Activated T-cell treated with anti-CD3 and anti-CD28 coated beads, Interleukin-2, amount 50 U/mL, for 4 hours (primary cell): ENCODE measurements around the gene RBFOX1. TPM values are rescaled to one million over a fixed set of nuclear protein-coding genes. Genes with fewer than 3 reads are reported as not detected.

Experiments used
- ATAC-seq, 2 donors: fragments of 200-7000 bp; cut with Tn5 transposase; one replicate each; pipeline ENCODE4 v1.10.0; 2021
- DNase-seq: peaks from one replicate; pipeline ENCODE4 v3.0.0-alpha.2; 2020
- H3K27me3 Mint-ChIP-seq: one replicate; pipeline ENCODE4 v1.8.0; 2021; ENCODE audit warnings: low read depth, mixed read lengths
- H3K36me3 Mint-ChIP-seq: one replicate; pipeline ENCODE4 v1.8.0; 2022; ENCODE audit warnings: mixed read lengths; ENCODE audit not compliant: insufficient read depth
- H3K4me1 Mint-ChIP-seq: one replicate; pipeline ENCODE4 v1.8.0; 2021; ENCODE audit warnings: low read depth, mixed read lengths
- H3K4me3 Mint-ChIP-seq: one replicate; pipeline ENCODE4 v1.8.0; 2021; ENCODE audit warnings: mild to moderate bottlenecking, moderate library complexity, mixed read lengths
- H3K9me3 Mint-ChIP-seq: one replicate; pipeline ENCODE4 v1.8.0; 2021; ENCODE audit warnings: mixed read lengths
- total RNA-seq, 3 donors: library from RNA; stranded (reverse); gene quantifications; one replicate each; pipeline ENCODE4 v1.2.1, GENCODE V29; 2021

Gene RBFOX1
- total RNA-seq, 3 donors from 2014 or later = not detected

GRCh38 chr16:7343243-7343642, 10.6 kb downstream of the RBFOX1 start:
- ATAC-seq = no peak
- no peak for DNase-seq
- Mint-ChIP-seq H3K27me3 (no peaks in the 10 kb centered on the region), H3K4me1 (no peaks in the 10 kb centered on the region), H3K36me3 (no peaks in the 10 kb centered on the region), H3K4me3 (no peak overlapping the region), H3K9me3 (peaks cover 18% of the 10 kb centered on the region)

GRCh38 chr16:7344830-7345780, 12.5 kb downstream of the RBFOX1 start:
- H3K36me3 Mint-ChIP-seq = no peaks in the 10 kb centered on the region
- no peak for ATAC-seq
- DNase-seq = no peak
- H3K4me3 Mint-ChIP-seq = no peak overlapping the region
- H3K4me1 Mint-ChIP-seq = no peaks in the 10 kb centered on the region
- peaks cover 20% of the 10 kb centered on the region for H3K9me3 Mint-ChIP-seq
- no peaks in the 10 kb centered on the region for H3K27me3 Mint-ChIP-seq

GRCh38 chr16:7350806-7351205, 18.2 kb downstream of the RBFOX1 start:
- Mint-ChIP-seq H3K36me3 (no peaks in the 10 kb centered on the region), H3K9me3 (peaks cover 27% of the 10 kb centered on the region), H3K4me1 (no peaks in the 10 kb centered on the region), H3K27me3 (no peaks in the 10 kb centered on the region), H3K4me3 (no peak overlapping the region)
- DNase-seq = no peak
- ATAC-seq = no peak

- no peaks in the 10 kb centered on the region for H3K27me3 Mint-ChIP-seq
- H3K9me3 Mint-ChIP-seq = peaks cover 29% of the 10 kb centered on the region
- H3K4me1 Mint-ChIP-seq = no peaks in the 10 kb centered on the region
- H3K36me3 Mint-ChIP-seq = no peaks in the 10 kb centered on the region
- no peak overlapping the region for H3K4me3 Mint-ChIP-seq
- DNase-seq (no peak), ATAC-seq (no peak)
Measured at GRCh38 chr16:7351610-7352510, 19.2 kb downstream of the RBFOX1 start.

GRCh38 chr16:7355758-7356157, 23.1 kb downstream of the RBFOX1 start:
- DNase-seq (no peak), ATAC-seq (no peak)
- no peaks in the 10 kb centered on the region for H3K27me3 Mint-ChIP-seq
- peaks cover 15% of the 10 kb centered on the region for H3K9me3 Mint-ChIP-seq
- H3K36me3 Mint-ChIP-seq = no peaks in the 10 kb centered on the region
- H3K4me1 Mint-ChIP-seq = no peaks in the 10 kb centered on the region
- H3K4me3 Mint-ChIP-seq = no peak overlapping the region

GRCh38 chr16:7361416-7362129, 28.9 kb downstream of the RBFOX1 start:
- no peaks in the 10 kb centered on the region for H3K36me3 Mint-ChIP-seq
- no peaks in the 10 kb centered on the region for H3K27me3 Mint-ChIP-seq
- no peak for DNase-seq
- H3K4me3 Mint-ChIP-seq = no peak overlapping the region
- H3K4me1 Mint-ChIP-seq = no peaks in the 10 kb centered on the region
- peaks cover 8% of the 10 kb centered on the region for H3K9me3 Mint-ChIP-seq
- no peak for ATAC-seq

- no peaks in the 10 kb centered on the region for H3K4me1 Mint-ChIP-seq
- no peaks in the 10 kb centered on the region for H3K36me3 Mint-ChIP-seq
- no peaks in the 10 kb centered on the region for H3K27me3 Mint-ChIP-seq
- ATAC-seq (no peak), DNase-seq (no peak)
- peaks cover 7% of the 10 kb centered on the region for H3K9me3 Mint-ChIP-seq
- no peak overlapping the region for H3K4me3 Mint-ChIP-seq
Measured at GRCh38 chr16:7362231-7362630, 29.6 kb downstream of the RBFOX1 start.

GRCh38 chr16:7363422-7364417, 31.1 kb downstream of the RBFOX1 start:
- H3K36me3 Mint-ChIP-seq = no peaks in the 10 kb centered on the region
- no peaks in the 10 kb centered on the region for H3K27me3 Mint-ChIP-seq
- no peak for ATAC-seq
- no peak overlapping the region for H3K4me3 Mint-ChIP-seq
- H3K9me3 Mint-ChIP-seq = peaks cover 10% of the 10 kb centered on the region
- no peaks in the 10 kb centered on the region for H3K4me1 Mint-ChIP-seq
- no peak for DNase-seq

- ATAC-seq (no peak), DNase-seq (no peak)
- Mint-ChIP-seq H3K36me3 (no peaks in the 10 kb centered on the region), H3K4me1 (no peaks in the 10 kb centered on the region), H3K9me3 (peaks cover 10% of the 10 kb centered on the region), H3K4me3 (no peak overlapping the region), H3K27me3 (no peaks in the 10 kb centered on the region)
Measured at GRCh38 chr16:7366041-7366440, 33.4 kb downstream of the RBFOX1 start.

- H3K27me3 Mint-ChIP-seq = no peaks in the 10 kb centered on the region
- no peaks in the 10 kb centered on the region for H3K4me1 Mint-ChIP-seq
- peaks cover 10% of the 10 kb centered on the region for H3K9me3 Mint-ChIP-seq
- H3K36me3 Mint-ChIP-seq = no peaks in the 10 kb centered on the region
- no peak for DNase-seq
- ATAC-seq = no peak
- no peak overlapping the region for H3K4me3 Mint-ChIP-seq
Measured at GRCh38 chr16:7366993-7367880, 34.6 kb downstream of the RBFOX1 start.

GRCh38 chr16:7369204-7369603, 36.6 kb downstream of the RBFOX1 start:
- no peaks in the 10 kb centered on the region for H3K36me3 Mint-ChIP-seq
- H3K4me1 Mint-ChIP-seq = no peaks in the 10 kb centered on the region
- H3K9me3 Mint-ChIP-seq = peaks cover 10% of the 10 kb centered on the region
- ATAC-seq (no peak), DNase-seq (no peak)
- no peaks in the 10 kb centered on the region for H3K27me3 Mint-ChIP-seq
- H3K4me3 Mint-ChIP-seq = no peak overlapping the region

GRCh38 chr16:7372095-7372494, 39.5 kb downstream of the RBFOX1 start:
- Mint-ChIP-seq H3K27me3 (no peaks in the 10 kb centered on the region), H3K4me3 (no peak overlapping the region), H3K36me3 (no peaks in the 10 kb centered on the region), H3K4me1 (no peaks in the 10 kb centered on the region), H3K9me3 (peaks cover 12% of the 10 kb centered on the region)
- ATAC-seq (no peak), DNase-seq (no peak)
